GM21723 (cell line): Measurements from ENCODE around the gene TXNRD2.

Source experiments
- ATAC-seq: cut with Tn5 transposase; IDR thresholded peaks from one replicate; pipeline ENCODE4 v1.9.1; 2021; ENCODE audit warnings: mild to moderate bottlenecking, moderate library complexity; ENCODE audit not compliant: unreplicated experiment

Gene TXNRD2

GRCh38 chr22:19877626-19878339, 63.8 kb downstream of the TXNRD2 start:
- ATAC-seq = no peak

GRCh38 chr22:19876941-19877625, 64.5 kb downstream of the TXNRD2 start:
- no peak for ATAC-seq

GRCh38 chr22:19876314-19876940, 65.2 kb downstream of the TXNRD2 start:
- ATAC-seq = no peak

GRCh38 chr22:19875531-19876313, 65.9 kb downstream of the TXNRD2 start:
- no peak for ATAC-seq

DNA sequence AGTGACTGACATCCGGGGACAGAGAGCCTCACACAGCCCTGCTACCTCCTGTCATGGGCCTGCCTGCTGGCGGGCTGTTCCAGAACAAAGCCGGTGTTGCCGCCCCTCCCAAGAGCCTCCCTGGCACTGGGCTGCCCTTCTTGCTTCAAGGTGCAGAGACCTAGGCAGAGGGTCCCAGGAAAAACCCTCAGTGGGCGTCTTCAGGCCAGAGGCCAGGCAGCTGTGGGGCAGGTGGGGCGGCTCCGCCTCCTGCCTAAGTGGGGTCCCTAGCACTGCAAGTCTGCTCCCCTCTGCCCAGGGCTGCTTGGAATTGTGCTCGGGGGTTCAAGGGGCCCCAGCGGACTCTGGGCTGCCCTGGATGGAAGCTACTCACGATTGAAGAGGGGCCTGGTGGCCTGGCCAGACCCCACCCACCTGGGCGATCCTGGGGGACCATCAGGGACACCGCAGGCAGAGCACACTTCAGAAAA, 66.5 kb downstream of the TXNRD2 start:
- ATAC-seq = no peak

- ATAC-seq = no peak
Observed at GRCh38 chr22:19874307-19875060, 67.1 kb downstream of the TXNRD2 start.

GRCh38 chr22:19873960-19874306, 67.7 kb downstream of the TXNRD2 start:
- ATAC-seq = no peak

- ATAC-seq = no peak
Observed at GRCh38 chr22:19873138-19873959, 68.3 kb downstream of the TXNRD2 start.

DNA sequence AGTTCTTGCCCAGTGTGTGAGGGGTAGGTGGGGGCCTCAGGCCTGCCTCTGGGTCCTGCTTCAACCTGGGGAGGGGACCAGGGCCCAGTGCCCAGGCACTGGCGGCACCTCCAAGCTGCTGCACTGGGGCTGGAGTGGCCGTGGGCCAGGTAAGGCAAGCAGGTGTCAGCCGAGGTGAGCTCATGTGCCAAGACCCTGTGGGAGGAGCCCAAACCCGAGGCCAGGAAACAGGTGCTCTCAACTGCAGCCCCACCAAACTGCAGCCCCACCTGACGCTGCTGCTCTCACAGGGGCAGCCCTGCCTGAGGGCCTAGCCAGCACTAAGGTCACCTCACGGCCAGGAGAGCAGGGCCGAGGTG, 68.9 kb downstream of the TXNRD2 start:
- ATAC-seq = no peak

DNA sequence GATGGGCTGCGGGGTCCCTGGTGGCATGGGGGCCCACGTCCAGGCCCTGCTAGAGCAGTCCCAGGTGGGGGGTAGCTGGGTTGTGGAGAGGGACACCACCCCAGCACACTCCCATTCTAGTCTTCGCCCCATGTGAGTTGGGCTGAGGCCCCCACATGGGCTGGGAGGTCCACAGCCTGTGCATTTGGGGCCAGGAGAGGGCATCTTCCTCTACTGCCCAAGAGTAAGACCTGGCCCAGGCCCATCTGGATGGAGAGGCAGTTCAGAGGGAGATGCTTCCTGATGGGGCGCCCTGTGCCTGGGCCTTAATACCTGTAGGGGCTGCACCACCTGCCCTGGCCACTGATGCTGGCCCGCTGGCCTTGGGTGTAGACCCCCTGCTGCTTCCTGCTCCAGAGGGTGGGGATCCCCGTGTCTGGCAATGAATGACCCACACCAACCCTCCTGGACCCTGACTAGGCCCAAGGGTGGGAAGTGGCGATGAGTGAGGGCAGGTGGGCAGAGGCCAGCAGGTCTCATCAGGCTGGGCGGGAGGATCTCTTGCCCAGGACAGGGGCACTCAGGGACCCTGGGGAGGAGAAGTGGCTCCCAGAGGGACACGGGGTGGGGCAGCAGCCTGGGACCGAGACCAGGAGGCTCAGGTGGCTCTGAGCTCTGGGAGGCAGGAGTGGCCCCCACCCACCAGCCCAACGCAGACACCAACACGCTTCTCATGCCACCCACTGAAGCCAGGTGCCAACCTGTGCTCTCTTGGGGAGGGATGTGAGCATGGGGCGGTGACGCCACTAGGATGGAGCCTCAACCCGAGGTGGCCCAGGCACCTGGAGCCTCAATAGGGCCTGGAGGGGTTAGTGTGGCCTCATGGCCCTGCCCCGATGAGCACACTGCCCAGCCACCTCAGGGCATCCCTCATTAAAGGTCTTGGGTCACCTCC, 69.5 kb downstream of the TXNRD2 start:
- no peak for ATAC-seq

- ATAC-seq = no peak
Observed at GRCh38 chr22:19871023-19871844, 70.4 kb downstream of the TXNRD2 start.

- ATAC-seq = no peak
Observed at GRCh38 chr22:19870153-19871022, 71.2 kb downstream of the TXNRD2 start.

DNA sequence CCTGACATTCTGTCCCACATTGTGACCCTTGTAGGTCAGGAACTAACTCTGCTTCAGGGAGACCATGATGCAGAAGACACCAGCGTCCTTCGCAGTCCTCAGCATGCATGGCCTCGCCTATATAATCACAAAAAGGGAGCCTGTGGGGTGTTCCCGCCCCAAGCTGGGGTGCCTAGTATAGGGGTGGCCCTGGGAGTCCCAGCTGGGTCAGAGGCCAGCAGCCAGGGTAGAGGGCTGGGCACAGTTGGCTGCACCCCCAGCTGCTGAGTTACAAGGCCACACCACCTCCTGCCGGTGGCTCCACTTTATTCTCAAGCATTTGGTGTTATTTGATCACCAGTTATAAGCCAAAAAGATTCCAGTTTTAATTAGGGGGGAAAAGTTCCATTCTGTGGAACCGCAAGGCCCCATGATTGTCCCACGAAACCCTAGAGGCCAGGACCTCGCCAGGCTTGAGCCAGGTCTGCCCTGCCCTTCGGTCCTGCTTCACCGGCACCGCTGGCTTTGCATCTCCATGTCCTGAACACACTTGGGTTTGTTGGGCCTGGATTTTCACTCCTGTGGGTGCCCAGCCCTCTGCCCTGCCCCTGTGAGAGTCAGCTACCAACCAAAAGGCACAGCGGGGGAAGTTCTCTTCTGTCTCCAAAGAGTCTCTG, 72.0 kb downstream of the TXNRD2 start:
- ATAC-seq = no peak

DNA sequence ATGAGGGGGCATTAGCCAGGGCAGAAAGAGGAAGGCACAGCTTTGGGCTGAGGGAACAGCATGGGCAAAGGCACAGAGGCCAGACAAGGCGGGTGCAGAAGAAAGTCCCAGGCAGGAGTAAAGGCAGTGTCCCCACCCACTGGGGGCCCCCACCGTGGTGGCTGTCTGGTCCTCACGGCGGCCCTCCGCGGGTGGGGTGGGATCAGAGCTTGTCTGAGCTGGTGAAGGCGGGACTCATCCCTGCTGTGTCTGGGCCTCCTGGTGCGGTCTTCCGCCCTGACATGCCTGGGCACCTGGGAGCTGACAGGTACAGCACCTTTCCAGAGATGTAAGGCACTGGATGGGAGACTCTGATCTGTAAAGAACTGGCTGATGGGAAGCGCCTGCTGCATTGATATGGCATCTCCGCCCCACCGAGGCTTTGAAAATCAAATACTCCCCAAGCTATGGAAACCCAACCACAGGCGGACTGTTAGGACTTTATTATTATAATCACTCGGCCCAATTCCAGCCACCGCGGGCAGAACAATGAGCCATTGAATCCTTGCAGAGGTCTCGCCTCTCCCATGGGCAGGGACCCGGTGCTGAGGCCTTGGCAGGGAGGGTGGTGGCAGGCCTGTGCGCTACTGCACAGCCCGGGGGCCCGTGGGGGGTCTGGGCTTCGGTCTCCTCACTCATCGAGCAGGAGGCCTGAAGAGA, 72.7 kb downstream of the TXNRD2 start:
- ATAC-seq = no peak

DNA sequence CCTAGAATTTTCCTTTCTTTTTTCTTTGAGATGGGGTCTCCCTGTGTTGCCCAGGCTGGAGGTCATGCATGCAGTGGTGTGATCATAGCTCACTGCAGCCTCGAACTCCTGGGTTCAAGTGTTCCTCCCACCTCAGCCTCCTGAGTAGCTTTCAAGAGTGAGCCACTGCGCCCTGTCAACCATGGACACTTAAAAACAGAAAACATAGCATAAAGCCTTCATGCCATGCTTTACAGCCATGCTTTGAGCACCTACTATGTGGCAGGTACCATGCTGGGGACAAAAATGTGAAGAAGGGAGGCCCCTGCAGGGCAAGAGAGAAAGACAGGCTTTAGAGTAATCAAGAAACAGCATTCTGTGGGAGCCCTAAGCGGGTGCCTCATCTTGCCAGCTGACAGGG, 73.3 kb downstream of the TXNRD2 start:
- ATAC-seq = no peak

- ATAC-seq = no peak
Observed at GRCh38 chr22:19867617-19868016, 74.0 kb downstream of the TXNRD2 start.
